ENCODE data around the gene TPPP.
"Not testable (repeated sequence)": the region's sequence is repeated elsewhere in the genome, so short reads cannot be mapped to it uniquely, and the experiment has no call there.

Gene TPPP

GRCh38 chr5:693271-694041 lies at the start of gene TPPP:
Gene TPPP (minus strand): TSS chr5:693352. CDS start chr5:678060, 15,292 bp downstream.
- DNase-seq (ENCODE audit: low read depth in 2 of 2): peak; percentile 64 to 86

GRCh38 chr5:742276-742675 lies 49.1 kb upstream of the TPPP start:
- DNase-seq (ENCODE audit: low read depth in 2 of 2): not testable (repeated sequence)

- not testable (repeated sequence) for DNase-seq (ENCODE audit: low read depth in 2 of 2)
Observed at GRCh38 chr5:734145-734544, 41.0 kb upstream of the TPPP start.

DNA sequence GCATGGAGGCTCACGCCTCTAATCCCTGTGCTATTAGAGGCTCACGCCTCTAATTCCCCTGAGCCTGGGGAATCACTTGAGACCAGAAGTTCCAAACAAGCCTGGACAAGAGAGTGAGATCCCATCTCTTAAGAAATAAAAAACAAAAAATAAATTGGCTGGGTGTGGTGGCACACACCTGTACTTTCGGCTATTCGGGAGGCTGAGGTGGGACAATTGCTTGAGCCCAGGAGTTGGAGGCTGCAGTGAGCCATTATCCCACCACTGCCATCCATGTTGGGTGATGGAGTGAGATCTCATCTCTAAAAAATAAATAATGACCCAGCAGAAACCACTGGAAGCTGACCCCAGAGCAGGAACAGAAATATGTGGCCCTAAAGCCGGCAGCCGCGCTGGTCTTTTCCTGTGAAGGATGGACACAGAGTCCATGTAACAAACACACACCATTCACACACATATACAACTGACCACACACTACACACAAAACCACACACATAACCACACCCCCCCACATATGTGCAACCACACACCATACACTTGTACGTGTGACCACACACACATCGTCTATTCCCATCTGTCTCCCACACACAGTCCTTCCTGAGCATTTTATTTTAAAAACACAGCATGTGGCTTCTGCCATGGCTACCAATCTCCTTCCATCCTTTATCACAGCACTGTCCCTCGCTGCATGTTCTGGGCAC lies 39.8 kb upstream of the TPPP start:
- DNase-seq (ENCODE audit: low read depth in 2 of 2): not testable (repeated sequence)

GRCh38 chr5:729225-729624 lies 36.1 kb upstream of the TPPP start:
- DNase-seq (ENCODE audit: low read depth in 2 of 2): not testable (repeated sequence)

- not testable (repeated sequence) for DNase-seq (ENCODE audit: low read depth in 2 of 2)
Observed at GRCh38 chr5:727087-727486, 33.9 kb upstream of the TPPP start.

DNA sequence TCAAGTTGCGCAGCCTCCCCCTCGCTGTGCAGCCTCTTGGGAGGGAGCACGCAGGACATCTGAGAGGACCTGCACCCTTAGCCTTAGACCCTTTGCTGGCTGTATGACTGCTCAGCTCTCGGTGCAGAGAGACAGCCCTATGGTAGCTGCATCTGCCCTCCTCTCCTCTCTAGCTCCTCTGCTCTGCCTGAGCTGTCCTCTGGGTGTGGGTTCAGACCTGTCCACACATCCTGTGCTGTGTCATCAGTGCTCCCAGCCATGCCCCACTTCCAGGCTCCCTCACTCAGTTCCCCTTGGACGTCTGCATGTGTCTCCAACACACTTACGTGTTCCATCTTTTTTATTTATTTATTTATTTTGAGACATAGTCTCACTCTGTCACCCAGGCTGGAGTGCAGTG lies 30.7 kb upstream of the TPPP start:
- not testable (repeated sequence) for DNase-seq (ENCODE audit: low read depth in 2 of 2)

GRCh38 chr5:723309-723708 lies 30.2 kb upstream of the TPPP start:
- not testable (repeated sequence) for DNase-seq (ENCODE audit: low read depth in 2 of 2)

DNA sequence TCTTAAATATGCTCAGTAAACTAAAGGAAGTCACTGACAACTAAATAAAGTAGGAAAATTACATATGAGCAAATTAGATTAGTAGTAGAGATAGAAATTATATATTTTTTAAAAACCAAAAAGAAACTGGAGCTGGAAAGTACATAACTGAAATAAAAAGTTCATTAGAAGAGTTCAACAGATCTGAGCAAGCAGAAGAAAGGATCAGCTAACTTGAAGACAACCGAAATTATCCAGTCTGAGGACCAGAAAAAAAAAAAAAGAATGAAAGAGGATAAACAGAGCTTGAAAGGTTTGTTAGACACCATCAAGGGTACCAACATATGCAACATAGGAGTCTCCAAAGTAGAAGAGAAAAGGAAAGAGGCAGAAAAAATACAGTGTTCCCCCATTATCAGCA lies 26.2 kb upstream of the TPPP start:
- not testable (repeated sequence) for DNase-seq (ENCODE audit: low read depth in 2 of 2)

GRCh38 chr5:717143-717542 lies 24.0 kb upstream of the TPPP start:
- DNase-seq (ENCODE audit: low read depth in 2 of 2): no peak

DNA sequence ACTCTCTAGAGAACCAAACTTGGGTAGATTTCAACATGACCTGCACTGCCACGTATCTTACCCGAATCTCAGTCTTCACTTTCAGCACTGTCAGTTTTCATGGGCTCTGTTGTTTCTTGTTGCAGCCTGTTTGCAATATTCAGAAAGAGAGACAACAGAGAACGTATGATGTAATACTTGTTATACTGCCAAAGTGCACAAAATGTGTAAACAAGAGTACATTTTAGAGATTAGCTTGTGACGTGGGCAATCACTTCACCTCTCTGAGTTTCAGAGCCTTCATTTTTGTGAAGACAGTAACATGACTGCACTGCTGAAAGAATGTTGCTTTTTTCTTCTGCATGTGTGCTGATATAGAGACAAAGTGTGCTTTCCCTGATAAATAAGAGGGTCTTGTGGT lies 23.6 kb upstream of the TPPP start:
- not testable (repeated sequence) for DNase-seq (ENCODE audit: low read depth in 2 of 2)

DNA sequence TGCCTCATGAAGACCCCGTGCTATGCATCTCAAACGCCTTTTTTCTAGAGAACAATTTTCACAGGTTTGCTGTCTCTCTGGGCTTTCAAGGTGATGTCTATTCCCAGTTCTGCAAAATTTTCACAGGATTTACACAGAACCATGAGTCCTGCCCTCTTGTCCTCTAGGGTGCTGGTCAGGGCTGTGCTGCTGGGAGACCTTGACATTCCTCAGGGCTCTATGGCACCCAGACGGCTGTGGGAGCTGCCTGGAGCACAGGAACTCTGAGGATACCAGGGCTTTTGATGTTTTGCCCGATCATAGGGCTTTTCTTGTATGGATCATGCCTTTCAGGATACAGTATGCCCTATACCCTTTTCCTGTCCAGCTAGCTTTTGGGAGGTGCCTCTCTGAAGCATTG lies 22.5 kb upstream of the TPPP start:
- not testable (repeated sequence) for DNase-seq (ENCODE audit: low read depth in 2 of 2)

DNA sequence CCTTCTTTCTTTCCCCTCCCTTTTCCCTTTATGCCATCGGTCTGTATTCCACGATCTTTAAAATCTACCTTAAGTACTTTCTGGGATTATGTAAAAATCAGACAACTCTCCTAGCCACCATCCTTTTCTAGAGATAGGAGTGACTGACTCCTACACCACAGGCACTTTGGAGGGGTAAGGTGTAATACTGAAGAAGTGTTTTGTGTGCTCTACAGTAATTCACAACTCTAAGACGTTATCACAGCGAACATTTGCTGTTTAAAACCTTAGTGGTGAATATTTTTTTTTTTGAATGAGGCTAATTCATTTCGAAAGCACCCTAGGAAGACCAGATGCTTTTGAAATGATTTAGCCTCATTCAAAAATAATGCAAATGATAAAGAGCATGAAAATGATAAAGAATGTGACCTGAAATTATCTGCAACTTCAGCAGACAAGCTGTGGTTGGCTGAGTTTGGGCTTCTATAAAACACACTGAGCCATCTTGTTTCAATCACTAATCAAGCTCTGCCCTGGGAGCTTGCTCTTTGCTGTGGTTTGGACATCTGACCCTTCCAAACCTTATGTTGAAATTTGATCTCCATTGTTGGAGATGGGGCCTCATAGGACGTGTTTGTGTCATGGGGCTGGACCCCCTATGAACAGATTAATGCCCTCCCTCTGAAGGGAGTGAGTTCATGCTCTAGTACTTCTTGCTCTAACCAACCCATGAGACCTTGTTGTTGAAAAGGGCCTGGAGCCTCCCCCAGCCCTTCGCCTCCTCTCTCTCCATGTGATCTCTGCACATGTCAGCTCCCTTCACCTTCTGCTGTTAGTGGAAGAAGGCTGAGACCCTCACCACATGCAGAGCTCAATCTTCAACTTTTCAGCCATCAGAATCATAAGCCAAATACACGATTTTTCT lies 21.3 kb upstream of the TPPP start:
- not testable (repeated sequence) for DNase-seq (ENCODE audit: low read depth in 2 of 2)

- not testable (repeated sequence) for DNase-seq (ENCODE audit: low read depth in 2 of 2)
Observed at GRCh38 chr5:713686-714085, 20.5 kb upstream of the TPPP start.

GRCh38 chr5:708848-709517 lies 15.8 kb upstream of the TPPP start:
- not testable (repeated sequence) for DNase-seq (ENCODE audit: low read depth in 2 of 2)

GRCh38 chr5:708374-708773 lies 15.2 kb upstream of the TPPP start:
- DNase-seq (ENCODE audit: low read depth in 2 of 2): not testable (repeated sequence)

- DNase-seq (ENCODE audit: low read depth in 2 of 2): not testable (repeated sequence)
Observed at GRCh38 chr5:706127-706526, 13.0 kb upstream of the TPPP start.

DNA sequence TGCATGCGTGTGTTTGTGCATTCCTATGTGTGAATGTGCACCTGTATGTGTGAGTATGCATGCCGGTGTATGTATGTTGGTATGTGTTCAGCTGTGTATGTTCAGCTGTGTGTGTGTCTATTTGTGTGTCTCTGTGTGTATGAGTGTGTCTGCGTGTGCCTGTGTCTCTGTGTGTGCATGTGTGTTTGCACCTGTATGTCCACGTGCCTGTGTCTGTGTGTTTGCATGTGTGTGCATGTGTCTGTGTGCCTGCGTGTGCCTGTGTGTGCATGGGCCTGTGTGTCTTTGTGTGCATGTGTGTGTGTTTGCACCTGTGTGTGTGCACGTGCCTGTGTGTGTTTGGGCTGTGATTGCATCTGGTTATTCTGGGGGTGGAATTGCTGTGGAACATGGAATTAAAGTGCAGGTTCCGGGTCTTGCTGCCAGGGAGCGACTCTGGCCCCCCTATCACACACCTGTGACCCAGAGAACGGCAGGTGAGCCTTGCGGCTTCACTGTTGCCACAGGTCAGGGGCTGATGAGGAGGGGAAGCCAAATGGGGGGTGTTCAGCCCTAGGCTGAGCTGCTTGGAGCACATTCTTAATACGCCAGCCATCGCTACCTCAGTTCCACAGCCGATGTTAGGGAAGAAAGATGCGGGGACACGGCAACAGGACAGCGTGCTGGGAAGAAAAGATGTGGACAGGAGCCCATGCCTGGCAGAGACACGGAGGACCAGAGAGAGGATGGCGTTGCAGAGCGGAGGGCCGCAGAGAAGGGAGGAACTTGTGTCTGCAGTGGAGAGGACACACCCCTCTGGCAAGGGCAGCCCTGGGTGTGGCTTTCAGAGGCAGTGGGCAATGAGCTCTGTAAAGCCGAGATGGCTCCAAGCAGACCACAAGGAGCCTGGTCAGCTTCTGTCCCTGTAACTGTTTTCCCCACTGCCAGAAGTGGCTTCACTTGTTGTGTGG lies 3.9 kb upstream of the TPPP start:
- DNase-seq (ENCODE audit: low read depth in 2 of 2): not testable (repeated sequence)

DNA sequence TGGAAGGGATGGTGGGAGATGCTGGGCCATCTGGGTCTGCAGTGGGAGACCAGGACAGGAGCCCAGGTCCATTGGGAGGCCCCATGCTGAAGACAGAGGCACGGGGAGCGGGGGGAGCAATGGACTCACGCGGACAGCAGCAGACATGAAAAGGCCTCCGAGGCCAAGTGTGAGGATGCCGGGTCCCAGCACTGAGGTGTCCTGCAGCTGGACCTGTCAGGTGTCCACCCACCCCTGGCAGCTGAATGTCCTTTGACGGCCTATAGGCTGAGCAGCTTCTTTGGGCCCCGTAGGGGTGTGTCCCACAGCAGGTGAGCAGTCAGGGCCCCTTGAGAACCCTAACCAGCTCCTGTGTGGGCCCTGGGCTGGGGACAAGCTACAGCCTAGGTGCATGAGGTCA lies 3.0 kb upstream of the TPPP start:
- not testable (repeated sequence) for DNase-seq (ENCODE audit: low read depth in 2 of 2)

- DNase-seq (ENCODE audit: low read depth in 2 of 2): not testable (repeated sequence)
Observed at GRCh38 chr5:695475-695874, 2.3 kb upstream of the TPPP start.

Data from stimulated activated CD4-positive, alpha-beta T cell treated with anti-CD3 and anti-CD28 coated beads, Interleukin-4, amount 100 ng/mL, for 48 hours (primary cell).